Mesenteric fat pad (tissue), 1 donor: ENCODE measurements around the gene LARP6. TPM values are rescaled to one million over a fixed set of nuclear protein-coding genes. Genes with fewer than 3 reads are reported as not detected.
"Not testable (repeated sequence)": the region's sequence is repeated elsewhere in the genome, so short reads cannot be mapped to it uniquely, and the experiment has no call there.

Experiments used
- DNase-seq: peaks from one replicate; pipeline ENCODE4 v3.0.0-alpha.2; 2020; ENCODE audit warnings: low spot score
- long read RNA-seq: library from polyadenylated mRNA; unstranded; transcript quantifications from one replicate; pipeline ENCODE4 v2.0.0, GENCODE V29; 2020
- total RNA-seq: library from RNA; stranded (reverse); fragmentation: NEBNext Ultra II Directional; extraction: Animal tissue kit (Norgen Biotek cat#: 25700); gene quantifications from one replicate; pipeline ENCODE4 v1.2.1, GENCODE V29; 2021
- donor health status: DM: yes; HTN: yes; CAD: no.

LARP6 gene
- total RNA-seq, result 89.9 TPM
- long read RNA-seq, full-length matches to known transcripts, result 8 of 17 reads
- long read RNA-seq, partial matches to known transcripts, result 4 of 17 reads
- long read RNA-seq, other reads (novel, unspliced or antisense), result 5 of 17 reads

DNA sequence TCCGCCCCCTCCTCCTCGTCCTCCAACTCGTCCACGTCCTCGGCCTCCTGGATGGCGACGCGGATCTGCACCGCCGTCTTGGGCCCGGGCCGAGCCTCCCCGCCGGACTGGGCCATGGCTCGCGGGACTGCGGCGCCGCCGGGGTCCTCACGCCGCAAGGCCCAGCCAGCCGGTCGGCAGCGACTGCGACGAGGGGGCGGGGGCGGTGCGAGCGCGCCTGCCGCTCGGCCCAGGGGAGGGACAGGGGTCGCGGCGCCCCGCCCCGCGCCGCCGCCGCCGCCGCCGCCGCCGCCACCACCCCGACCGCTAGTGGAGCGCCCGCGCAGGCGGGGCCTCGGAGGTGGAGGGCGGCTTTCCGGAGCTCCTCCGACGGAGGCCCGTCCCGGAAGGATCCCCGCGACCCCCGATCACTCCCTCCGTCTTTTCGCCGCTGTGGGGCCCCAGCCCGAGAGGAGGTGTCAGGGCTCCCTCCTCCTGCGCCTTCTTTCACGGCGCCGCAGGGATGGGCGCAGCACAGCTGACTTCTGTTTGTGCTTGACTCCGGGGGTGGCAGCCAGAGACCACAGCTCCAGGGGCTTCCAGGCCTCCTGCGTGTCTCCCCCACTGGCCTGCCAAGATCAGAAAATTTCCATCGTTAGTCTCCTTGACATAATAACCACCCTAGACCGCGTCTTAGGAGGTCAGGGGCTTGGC is at the start of gene LARP6:
TSS of gene LARP6 (minus strand) at position 185 of the 693 bp plus-strand sequence. CDS start at position 116, 69 bp downstream.
- DNase-seq, result no peak

DNA sequence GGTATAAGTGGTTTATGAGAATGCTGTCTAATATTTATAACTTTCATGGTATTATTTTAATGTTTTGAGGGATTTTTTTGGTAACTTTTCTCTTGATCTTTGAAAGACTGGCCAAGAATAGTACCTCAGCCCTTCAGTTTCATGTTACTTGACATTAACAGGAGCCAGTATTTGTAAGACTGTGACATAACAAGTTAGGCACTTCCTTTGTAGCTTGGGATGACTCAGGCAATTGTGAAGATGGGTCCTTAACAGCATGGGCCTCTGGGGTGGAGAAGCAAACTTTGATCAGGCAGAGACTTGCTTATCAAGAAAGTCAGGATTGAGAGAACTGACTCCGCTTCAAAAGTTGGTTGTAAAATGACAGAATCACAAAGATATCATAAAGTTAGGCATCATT is 48.1 kb upstream of the LARP6 start:
- no peak for DNase-seq

DNA sequence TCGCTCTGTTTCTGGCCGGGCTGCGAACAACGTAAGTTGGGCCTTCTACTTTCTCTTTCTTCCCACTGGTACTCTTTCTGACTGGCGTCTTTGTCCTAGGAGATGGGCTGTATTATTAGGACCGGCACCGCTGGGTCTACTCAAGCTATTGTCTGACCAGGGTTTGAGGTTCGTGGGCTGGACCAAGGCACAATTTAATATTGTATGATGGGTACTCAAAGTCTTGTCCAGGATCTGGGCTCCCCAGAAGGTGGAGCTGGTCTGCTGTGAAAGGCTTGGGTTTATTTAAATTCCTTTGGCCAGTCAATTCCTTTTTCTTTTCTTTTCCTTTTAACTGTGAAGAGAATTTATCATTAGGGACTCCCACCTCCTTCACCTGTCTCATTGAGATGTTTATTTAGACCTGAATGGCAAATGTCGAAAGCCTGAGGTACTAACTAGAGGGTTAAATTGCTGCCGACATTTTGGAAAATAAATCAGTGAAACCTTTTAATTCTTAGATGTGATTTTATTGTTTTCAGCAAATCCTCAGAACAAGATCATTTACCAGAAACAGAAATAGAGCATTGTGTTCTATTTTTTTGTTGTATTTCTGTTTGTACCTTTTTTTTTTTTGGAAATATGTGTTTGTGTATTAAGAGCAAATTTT is 39.1 kb upstream of the LARP6 start:
- no peak for DNase-seq

DNA sequence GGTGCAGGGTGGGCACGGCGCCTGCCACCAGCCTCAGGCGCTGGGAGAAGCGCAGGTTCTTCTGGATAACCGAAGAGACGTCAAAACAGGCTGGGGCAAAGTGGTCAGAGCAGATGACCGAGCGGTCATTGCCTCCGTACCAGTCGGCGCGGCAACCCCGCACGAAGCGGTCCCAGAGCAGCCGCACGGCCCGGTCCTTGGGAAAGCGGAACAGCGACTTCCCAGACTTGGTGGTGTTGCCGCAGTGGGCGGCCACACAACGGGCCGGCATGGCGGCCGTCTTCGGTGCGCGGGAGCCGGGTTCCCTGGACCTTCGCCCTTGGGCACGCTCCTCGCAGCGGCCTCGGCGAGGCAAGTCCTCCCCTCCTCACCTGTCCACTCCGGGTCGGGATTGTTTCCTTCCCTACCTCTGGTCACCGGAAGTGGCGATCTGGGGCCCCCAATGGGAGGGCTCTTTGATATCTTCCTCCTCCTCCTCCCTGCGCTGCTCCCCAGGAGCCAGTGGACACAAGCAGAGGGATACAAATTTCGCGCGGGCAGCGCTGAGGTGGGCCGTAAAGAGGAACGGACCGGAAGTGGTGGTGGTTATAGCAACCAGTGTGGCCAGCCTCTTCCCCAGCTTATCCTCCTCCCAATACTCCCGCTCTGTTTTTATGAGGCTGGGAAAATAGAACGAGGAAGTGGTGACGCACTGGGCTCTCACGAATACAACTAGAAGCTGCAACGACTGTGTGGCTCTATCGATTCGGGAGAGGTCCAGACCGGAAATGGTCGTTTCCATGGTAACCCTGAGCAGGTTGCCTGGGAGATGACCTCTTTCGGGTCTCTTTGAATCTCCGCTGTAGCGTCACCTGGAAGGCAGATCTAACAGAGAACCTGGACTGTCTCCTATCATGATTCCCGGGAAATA is 38.3 kb upstream of the LARP6 start, which contains the start of the genes LRRC49 and THAP10:
TSS of gene LRRC49 (plus strand) at position 825 of the 910 bp plus-strand sequence. CDS start at position 894, 69 bp downstream.
TSS of gene THAP10 (minus strand) at position 432 of the 910 bp plus-strand sequence. CDS start at position 271, 161 bp downstream.
- peak; percentile 92 for DNase-seq

DNA sequence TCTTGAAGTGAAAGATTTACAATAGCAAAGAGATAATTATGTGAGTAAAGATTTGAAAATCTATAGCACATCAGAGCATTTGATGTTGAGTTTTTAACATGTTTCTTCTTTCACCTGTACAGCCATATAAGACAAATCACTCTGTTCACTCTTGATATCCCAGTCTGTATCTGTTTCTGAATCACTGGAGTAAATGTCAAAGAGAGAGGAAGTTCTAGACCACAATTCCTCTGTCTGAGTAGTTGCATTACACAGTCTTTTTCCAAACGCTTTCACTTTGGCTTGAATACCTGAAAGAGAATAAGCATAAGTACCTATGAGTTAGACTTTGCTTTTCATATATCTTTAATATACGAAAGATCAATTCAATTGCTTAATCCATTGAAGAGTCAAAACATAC is 28.4 kb upstream of the LARP6 start:
- no peak for DNase-seq

DNA sequence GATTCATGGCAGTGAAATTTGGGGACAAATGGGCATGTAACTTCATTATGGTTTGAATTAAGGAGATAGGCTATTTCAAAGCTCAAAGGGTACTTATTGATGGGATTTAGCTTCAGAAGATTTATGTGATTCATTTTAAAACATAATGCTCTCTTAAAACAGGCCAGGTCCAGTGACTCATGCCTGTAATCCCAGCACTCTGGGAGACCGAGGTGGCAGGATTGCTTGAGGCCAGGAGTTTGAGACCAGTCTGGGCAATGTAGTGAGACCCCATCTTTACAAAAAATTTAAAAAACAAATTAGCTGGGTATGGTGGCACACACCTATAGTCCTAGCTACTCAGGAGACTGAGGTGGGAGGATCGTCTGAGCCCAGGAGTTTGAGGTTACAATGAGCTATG is 26.8 kb upstream of the LARP6 start:
- DNase-seq, result no peak

DNA sequence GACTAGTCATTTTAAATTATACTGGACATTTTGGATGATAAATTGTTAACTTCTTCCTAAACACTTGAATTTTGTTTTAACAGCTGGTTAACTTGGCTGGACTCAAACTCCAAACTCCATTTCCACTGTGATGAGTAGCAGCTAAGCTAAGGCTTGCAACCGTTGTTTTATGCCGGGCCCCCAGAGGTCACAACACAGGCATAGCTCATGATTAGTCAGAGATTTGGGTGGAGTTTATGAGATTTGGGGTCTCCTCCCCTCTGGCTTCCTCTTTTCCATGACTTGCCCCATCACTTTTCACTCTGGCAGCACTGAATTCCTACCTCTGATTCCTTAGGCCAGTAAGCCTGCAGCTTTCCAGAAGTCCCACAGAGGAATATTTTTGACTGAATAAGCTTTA is 25.4 kb upstream of the LARP6 start:
- DNase-seq, result no peak

DNA sequence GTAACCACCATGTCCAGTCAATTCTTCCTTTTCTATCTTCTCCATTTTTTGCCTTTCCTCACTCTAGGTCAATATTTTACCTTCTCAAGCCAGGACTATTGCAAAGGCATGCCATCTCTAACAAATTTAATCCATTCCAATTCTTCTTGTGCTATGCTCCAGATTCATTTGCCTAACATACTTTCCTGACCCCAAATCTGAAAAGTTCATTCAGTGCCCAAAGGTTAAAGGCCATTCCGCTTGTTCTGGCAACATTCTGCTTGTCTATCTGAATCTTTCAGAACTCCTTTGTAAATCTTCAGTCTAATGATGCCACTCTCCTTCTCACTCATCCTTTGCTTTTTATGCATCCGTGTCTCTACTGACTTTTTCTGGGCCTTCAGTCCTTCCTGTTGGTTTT is 22.7 kb upstream of the LARP6 start:
- DNase-seq, result no peak

GRCh38 chr15:70876011-70876410 is 22.1 kb upstream of the LARP6 start:
- no peak for DNase-seq

DNA sequence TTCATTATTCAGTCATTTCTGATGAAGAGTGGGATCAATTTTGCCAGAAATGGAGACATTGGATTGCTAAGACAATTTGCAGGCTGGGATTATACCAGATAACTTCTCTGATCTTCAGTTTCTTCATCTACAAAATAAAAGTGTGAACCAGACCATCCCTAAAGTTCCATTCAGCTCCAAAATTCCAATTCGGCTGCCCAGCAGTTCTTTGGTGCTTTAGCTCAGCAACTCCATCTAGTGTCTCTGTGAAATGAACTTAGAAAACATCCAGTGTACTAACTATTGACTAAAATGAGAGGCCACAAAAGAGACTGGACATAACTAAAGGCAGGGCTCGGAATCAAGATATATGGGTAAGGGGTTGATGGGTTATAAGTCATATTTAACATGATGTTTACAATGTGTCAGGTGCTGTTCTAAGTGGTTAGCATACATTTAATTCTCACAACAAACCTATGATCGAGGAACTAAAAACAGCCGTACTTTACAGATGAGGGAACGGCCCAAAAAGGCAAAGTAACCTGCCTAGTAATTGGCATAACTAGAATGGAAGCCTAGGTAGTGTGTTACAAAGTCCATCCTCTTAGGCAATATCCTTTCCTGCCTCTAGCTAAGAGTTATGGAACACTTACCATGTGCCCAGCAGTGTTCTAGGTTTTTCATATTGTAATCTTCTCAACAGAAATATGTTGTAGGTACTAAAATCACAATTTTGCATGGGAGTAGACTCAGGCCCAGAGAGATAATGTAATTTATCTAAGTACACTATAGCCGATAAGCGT is 21.2 kb upstream of the LARP6 start:
- DNase-seq, result no peak

DNA sequence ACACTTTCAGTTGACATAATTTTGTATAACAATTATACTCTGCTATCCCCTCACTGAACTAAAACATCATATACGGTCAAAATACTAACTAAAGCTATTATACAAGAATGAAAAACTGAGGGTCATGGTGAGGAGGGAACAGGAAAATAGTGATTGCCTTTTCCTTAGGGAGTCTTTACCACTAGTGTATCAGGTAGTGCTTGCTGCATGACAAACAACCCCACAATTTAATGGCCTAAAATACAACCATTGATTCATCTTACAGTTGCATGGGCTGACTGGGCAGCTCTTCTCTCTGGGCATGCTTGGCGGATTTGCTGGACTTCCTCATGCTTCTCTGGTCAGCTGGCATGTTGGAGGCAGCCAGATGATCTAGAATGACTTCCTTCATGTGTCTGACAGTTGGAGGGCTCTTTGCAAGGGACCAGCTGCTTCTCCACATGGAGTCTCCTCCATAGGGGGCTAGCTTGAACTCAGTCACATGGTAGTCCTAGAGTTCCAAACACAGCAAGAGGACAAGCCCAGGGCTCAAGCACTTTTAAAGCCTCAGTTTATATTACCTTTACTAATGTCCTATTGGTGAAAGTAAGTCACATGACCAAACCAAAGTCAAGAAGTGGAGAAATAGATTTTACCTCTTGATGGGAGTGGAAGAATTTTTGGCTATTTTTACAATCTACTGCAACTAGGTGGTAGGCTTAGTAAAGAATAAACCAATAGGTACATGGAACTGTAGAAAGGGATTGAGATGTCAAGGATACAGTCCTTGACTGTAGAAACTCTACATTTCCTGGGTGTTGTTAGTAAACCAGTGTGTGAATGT is 19.5 kb upstream of the LARP6 start:
- no peak for DNase-seq

DNA sequence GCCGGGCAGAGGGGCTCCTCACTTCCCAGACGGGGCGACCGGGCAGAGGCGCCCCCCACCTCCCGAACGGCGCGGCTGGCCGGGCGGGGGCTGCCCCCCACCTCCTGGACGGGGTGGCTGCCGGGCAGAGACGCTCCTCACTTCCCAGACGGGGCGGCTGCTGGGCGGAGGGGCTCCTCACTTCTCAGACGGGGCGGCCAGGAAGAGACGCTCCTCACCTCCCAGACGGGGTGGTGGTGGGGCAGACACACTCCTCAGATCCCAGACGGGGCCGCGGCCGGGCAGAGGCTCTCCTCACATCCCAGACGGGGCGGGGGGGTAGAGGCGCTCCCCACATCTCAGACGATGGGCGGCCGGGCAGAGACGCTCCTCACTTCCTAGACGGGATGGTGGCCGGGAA is 17.5 kb upstream of the LARP6 start:
- DNase-seq, result not testable (repeated sequence)

DNA sequence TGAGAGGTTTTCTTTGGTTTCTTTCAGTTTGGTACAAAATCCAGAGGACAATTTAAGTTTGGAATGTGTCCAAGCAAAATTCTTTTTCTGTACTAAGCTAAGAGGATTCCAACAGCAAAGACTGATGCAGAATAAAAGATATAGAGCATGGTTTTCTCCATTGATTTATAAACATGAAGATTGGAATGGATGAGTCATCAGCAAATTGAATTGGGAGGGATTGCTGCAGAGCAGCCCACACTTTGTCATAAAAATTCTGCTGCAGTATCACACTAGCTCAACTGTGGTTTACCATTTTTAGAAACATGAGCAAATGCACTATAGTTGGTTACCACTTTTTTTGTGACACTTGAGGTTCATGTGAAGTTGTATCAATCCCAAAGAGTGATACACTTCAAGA is 16.1 kb upstream of the LARP6 start:
- DNase-seq, result no peak

DNA sequence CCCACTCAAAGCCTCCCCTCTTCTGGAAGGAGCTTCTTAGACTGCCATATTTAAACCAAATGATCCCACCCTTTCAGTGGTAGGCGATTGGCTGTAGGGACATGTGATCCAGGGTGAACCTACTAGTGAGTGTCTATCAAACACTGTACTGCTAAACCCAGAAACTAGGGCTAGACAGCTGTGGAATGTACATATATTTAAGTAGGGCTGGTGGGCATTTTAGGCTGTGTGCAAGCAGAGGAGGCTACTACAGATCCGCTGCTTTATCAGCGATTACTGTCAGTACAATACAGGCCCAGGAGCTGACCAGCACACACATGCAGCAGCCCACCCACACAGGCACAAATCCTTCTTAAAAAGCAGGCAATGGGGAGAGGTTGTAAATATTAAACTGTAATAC is 15.4 kb upstream of the LARP6 start:
- no peak for DNase-seq

DNA sequence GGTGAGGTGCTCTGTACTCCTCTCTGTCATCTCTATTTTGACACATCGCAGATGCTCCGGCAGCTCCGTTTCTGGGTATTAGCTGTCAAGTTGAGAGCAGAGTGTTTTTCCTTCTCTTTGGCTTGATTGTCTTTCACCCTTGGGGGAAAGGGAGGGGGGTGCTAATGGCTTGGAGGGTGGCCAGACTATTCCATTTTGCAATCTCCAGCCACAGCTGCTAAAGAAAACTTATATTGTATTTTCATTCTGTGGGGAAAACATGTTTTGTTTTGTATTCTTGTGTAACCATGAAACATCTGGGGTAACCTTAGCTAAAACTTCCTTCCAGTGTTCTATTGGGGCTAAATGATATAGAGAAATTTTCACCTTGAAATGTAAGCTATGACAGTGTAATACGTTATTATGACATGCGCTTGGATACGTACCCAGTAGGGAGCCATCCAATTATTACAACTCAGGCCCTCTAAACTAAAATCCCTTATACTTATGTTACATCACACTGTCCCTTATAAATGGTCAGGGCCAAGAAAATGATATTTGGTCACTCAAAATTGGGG is 14.0 kb upstream of the LARP6 start:
- no peak for DNase-seq

- DNase-seq, result no peak
Observed at GRCh38 chr15:70866982-70867641, 13.2 kb upstream of the LARP6 start.

- no peak for DNase-seq
Observed at GRCh38 chr15:70863450-70864218, 9.7 kb upstream of the LARP6 start.

- no peak for DNase-seq
Observed at GRCh38 chr15:70859998-70860397, 6.0 kb upstream of the LARP6 start.
